Hematopoietic multipotent progenitor cell treated with erythropoietin and hydrocortisone succinate and interleukin-3 and kit ligand, for 6 days (in vitro differentiated cells): ENCODE results near the gene RGS1.

Experiments used
- DNase-seq: peaks from one replicate; pipeline ENCODE4 v3.0.0-alpha.2; 2015

RGS1 gene

GRCh38 chr1:192554904-192555303 lies 20.7 kb upstream of the RGS1 start:
- DNase-seq: no peak

- no peak for DNase-seq
Observed at GRCh38 chr1:192555399-192555798, 20.2 kb upstream of the RGS1 start.

GRCh38 chr1:192557841-192558595 lies 17.6 kb upstream of the RGS1 start:
- DNase-seq: no peak

- no peak for DNase-seq
Observed at GRCh38 chr1:192559115-192560006, 16.2 kb upstream of the RGS1 start.

GRCh38 chr1:192561301-192561700 lies 14.3 kb upstream of the RGS1 start:
- DNase-seq: no peak

GRCh38 chr1:192563129-192563528 lies 12.4 kb upstream of the RGS1 start:
- DNase-seq: no peak

GRCh38 chr1:192564099-192564498 lies 11.5 kb upstream of the RGS1 start:
- DNase-seq: no peak

GRCh38 chr1:192565946-192566345 lies 9.6 kb upstream of the RGS1 start:
- DNase-seq: no peak

GRCh38 chr1:192566657-192567056 lies 8.9 kb upstream of the RGS1 start:
- DNase-seq: no peak

- DNase-seq: no peak
Observed at GRCh38 chr1:192568063-192568462, 7.5 kb upstream of the RGS1 start.

GRCh38 chr1:192571668-192572067 lies 3.9 kb upstream of the RGS1 start:
- no peak for DNase-seq

GRCh38 chr1:192573499-192573898 lies 2.1 kb upstream of the RGS1 start:
- no peak for DNase-seq

- DNase-seq: no peak
Observed at GRCh38 chr1:192574073-192574472, 1.5 kb upstream of the RGS1 start.

- DNase-seq: no peak
Observed at GRCh38 chr1:192576190-192577144, 894 bp downstream of the RGS1 start.

- no peak for DNase-seq
Observed at GRCh38 chr1:192577145-192578140, 1.9 kb downstream of the RGS1 start.

GRCh38 chr1:192578144-192578909 lies 2.8 kb downstream of the RGS1 start:
- no peak for DNase-seq

GRCh38 chr1:192579010-192579738 lies 3.6 kb downstream of the RGS1 start:
- DNase-seq: no peak

- peak; percentile 42 for DNase-seq
Observed at GRCh38 chr1:192580351-192580962, 4.9 kb downstream of the RGS1 start.

GRCh38 chr1:192581131-192581927 lies 5.8 kb downstream of the RGS1 start:
- no peak for DNase-seq
